ENCODE measurements around the gene VAV2. TPM values are rescaled to one million over a fixed set of nuclear protein-coding genes. Genes with fewer than 3 reads are reported as not detected.

Gene VAV2
- total and polyA plus RNA-seq, 4 donors, result 4.9 to 26.4 (median 17.0) TPM

DNA sequence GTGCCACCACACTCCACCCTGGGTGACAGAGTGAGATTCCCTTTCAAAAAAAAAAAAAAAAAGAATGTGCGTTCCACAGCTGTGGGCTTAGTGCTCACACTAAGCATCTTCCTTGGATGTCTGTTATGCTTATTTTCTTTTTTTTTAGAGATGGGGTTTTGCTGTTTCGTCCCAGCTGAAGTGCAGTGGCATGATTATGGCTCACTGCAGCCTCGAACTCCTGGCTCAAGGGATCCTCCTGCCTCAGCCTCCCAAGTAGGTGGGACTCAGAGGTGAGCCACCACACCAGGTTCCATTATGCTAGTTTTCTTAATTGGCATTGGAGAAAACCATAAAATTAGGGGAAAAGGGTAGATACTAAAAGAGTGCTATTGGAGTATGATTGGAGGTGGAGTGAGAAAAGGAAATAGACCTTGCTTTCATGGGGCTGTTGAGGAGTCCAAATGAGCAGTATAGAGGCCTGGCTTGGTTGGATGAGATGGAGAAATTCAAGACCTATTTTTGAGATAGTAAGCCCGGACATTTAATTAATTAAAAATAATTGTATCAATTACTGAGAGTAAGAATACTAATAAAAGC, 32.2 kb upstream of the VAV2 start:
- Histone ChIP-seq H3K27me3 (ENCODE audit: control insufficient read depth in 4 of 4, insufficient read depth in 4 of 4, low read length in 3 of 4) (no peaks in the 10 kb centered on the region), H3K4me3 (ENCODE audit: low read depth in 1 of 3, low read length in 3 of 3) (no peak overlapping the region), H3K36me3 (ENCODE audit: control insufficient read depth in 4 of 4, insufficient read depth in 3 of 4, low read depth in 1 of 4, low read length in 3 of 4) (no peaks in the 10 kb centered on the region), H3K27ac (ENCODE audit: low read depth in 1 of 2, low read length in 2 of 2) (peak overlapping the region in 1 of 2 donors; percentile 20), H3K4me1 (ENCODE audit: control insufficient read depth in 4 of 4, insufficient read depth in 4 of 4, low read length in 3 of 4) (peaks cover 10 to 18% (median 17%) of the 10 kb centered on the region in 4 donors), H3K9me3 (ENCODE audit: control insufficient read depth in 4 of 4, low read length in 3 of 4) (no peaks in the 10 kb centered on the region), H3K9ac (ENCODE audit: low read depth in 1 of 2, low read length in 2 of 2) (no peak overlapping the region)
- DNase-seq (ENCODE audit: low spot score), result no peak
- WGBS, result 86% methylated on average over 4 of the region's 4 CpGs
- TF ChIP-seq FOXA1 (IDR thresholded peaks at IDR 0.05) (no peak), YY1 (IDR thresholded peaks at IDR 0.05) (no peak), RXRA (IDR thresholded peaks at IDR 0.05) (no peak), JUND (IDR thresholded peaks at IDR 0.05) (no peak), GABPA (IDR thresholded peaks at IDR 0.05 in 1 of 2, conservative IDR thresholded peaks at IDR 0.05 in 1 of 2) (no peak), HNF4G (IDR thresholded peaks at IDR 0.05) (no peak)
- TF ChIP-seq, protein P1, sequence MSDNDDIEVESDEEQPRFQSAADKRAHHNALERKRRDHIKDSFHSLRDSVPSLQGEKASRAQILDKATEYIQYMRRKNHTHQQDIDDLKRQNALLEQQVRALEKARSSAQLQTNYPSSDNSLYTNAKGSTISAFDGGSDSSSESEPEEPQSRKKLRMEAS (IDR thresholded peaks at IDR 0.05), result no peak
- TF ChIP-seq, protein P2, sequence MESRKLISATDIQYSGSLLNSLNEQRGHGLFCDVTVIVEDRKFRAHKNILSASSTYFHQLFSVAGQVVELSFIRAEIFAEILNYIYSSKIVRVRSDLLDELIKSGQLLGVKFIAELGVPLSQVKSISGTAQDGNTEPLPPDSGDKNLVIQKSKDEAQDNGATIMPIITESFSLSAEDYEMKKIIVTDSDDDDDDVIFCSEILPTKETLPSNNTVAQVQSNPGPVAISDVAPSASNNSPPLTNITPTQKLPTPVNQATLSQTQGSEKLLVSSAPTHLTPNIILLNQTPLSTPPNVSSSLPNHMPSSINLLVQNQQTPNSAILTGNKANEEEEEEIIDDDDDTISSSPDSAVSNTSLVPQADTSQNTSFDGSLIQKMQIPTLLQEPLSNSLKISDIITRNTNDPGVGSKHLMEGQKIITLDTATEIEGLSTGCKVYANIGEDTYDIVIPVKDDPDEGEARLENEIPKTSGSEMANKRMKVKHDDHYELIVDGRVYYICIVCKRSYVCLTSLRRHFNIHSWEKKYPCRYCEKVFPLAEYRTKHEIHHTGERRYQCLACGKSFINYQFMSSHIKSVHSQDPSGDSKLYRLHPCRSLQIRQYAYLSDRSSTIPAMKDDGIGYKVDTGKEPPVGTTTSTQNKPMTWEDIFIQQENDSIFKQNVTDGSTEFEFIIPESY (IDR thresholded peaks at IDR 0.05), result no peak

DNA sequence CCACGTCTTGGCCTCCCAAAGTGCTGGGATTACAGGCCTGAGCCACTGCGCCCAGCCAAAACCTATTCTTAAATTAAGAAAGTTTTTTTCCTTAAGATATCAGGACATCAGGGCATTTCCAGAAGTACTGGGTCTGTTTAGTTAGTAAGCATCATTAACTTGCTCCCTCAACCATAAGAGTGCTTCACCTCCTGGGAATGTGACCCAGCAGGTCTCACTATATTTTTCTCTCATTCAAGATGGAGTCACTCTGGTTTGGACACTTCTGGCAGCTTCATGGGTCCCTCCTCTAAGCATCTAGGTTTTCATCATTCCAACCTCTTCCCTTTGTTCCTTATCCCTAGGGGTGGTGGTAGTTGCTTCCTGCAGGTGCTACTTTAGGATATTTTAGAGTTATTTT, 22.8 kb upstream of the VAV2 start:
- no peak for DNase-seq (ENCODE audit: low spot score)
- no peak overlapping the region for H3K9ac ChIP-seq (ENCODE audit: low read depth in 1 of 2, low read length in 2 of 2)
- H3K4me1 ChIP-seq (ENCODE audit: control insufficient read depth in 4 of 4, insufficient read depth in 4 of 4, low read length in 3 of 4), result peaks cover 0 to 11% (median 4%) of the 10 kb centered on the region in 4 donors
- H3K9me3 ChIP-seq (ENCODE audit: control insufficient read depth in 4 of 4, low read length in 3 of 4), result no peaks in the 10 kb centered on the region
- WGBS, result 98% methylated on average over 2 of the region's 2 CpGs
- H3K27me3 ChIP-seq (ENCODE audit: control insufficient read depth in 4 of 4, insufficient read depth in 4 of 4, low read length in 3 of 4), result no peaks in the 10 kb centered on the region
- no peak for TF ChIP-seq SP1 (IDR thresholded peaks at IDR 0.05)
- no peak for TF ChIP-seq RAD21 (IDR thresholded peaks at IDR 0.05)
- TF ChIP-seq, protein P3, sequence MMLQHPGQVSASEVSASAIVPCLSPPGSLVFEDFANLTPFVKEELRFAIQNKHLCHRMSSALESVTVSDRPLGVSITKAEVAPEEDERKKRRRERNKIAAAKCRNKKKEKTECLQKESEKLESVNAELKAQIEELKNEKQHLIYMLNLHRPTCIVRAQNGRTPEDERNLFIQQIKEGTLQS (IDR thresholded peaks at IDR 0.05), result no peak
- no peak for TF ChIP-seq NR2F2 (IDR thresholded peaks at IDR 0.05)
- no peak for TF ChIP-seq GABPA (IDR thresholded peaks at IDR 0.05 in 1 of 2, conservative IDR thresholded peaks at IDR 0.05 in 1 of 2)
- TF ChIP-seq FOXA2 (IDR thresholded peaks at IDR 0.05), result no peak
- TF ChIP-seq HNF4A (conservative IDR thresholded peaks at IDR 0.05), result no peak
- TF ChIP-seq FOXA1 (IDR thresholded peaks at IDR 0.05), result no peak
- no peak for TF ChIP-seq TAF1 (conservative IDR thresholded peaks at IDR 0.05)
- TF ChIP-seq, protein P4, sequence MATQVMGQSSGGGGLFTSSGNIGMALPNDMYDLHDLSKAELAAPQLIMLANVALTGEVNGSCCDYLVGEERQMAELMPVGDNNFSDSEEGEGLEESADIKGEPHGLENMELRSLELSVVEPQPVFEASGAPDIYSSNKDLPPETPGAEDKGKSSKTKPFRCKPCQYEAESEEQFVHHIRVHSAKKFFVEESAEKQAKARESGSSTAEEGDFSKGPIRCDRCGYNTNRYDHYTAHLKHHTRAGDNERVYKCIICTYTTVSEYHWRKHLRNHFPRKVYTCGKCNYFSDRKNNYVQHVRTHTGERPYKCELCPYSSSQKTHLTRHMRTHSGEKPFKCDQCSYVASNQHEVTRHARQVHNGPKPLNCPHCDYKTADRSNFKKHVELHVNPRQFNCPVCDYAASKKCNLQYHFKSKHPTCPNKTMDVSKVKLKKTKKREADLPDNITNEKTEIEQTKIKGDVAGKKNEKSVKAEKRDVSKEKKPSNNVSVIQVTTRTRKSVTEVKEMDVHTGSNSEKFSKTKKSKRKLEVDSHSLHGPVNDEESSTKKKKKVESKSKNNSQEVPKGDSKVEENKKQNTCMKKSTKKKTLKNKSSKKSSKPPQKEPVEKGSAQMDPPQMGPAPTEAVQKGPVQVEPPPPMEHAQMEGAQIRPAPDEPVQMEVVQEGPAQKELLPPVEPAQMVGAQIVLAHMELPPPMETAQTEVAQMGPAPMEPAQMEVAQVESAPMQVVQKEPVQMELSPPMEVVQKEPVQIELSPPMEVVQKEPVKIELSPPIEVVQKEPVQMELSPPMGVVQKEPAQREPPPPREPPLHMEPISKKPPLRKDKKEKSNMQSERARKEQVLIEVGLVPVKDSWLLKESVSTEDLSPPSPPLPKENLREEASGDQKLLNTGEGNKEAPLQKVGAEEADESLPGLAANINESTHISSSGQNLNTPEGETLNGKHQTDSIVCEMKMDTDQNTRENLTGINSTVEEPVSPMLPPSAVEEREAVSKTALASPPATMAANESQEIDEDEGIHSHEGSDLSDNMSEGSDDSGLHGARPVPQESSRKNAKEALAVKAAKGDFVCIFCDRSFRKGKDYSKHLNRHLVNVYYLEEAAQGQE (IDR thresholded peaks at IDR 0.05), result no peak
- no peak for TF ChIP-seq EGR1 (IDR thresholded peaks at IDR 0.05; ENCODE audit: low read depth in 2 of 2)
- TF ChIP-seq, protein P1 (IDR thresholded peaks at IDR 0.05), result no peak
- TF ChIP-seq, protein P5, sequence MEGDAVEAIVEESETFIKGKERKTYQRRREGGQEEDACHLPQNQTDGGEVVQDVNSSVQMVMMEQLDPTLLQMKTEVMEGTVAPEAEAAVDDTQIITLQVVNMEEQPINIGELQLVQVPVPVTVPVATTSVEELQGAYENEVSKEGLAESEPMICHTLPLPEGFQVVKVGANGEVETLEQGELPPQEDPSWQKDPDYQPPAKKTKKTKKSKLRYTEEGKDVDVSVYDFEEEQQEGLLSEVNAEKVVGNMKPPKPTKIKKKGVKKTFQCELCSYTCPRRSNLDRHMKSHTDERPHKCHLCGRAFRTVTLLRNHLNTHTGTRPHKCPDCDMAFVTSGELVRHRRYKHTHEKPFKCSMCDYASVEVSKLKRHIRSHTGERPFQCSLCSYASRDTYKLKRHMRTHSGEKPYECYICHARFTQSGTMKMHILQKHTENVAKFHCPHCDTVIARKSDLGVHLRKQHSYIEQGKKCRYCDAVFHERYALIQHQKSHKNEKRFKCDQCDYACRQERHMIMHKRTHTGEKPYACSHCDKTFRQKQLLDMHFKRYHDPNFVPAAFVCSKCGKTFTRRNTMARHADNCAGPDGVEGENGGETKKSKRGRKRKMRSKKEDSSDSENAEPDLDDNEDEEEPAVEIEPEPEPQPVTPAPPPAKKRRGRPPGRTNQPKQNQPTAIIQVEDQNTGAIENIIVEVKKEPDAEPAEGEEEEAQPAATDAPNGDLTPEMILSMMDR (IDR thresholded peaks at IDR 0.05; ENCODE audit: low read depth, low read length, missing input control), result no peak
- TF ChIP-seq YY1 (IDR thresholded peaks at IDR 0.05), result no peak
- TF ChIP-seq, protein P2 (IDR thresholded peaks at IDR 0.05), result no peak
- TF ChIP-seq JUND (IDR thresholded peaks at IDR 0.05), result no peak
- no peak for TF ChIP-seq RXRA (IDR thresholded peaks at IDR 0.05)
- no peak for TF ChIP-seq HNF4G (IDR thresholded peaks at IDR 0.05)
- H3K4me3 ChIP-seq (ENCODE audit: low read depth in 1 of 3, low read length in 3 of 3), result no peak overlapping the region
- H3K36me3 ChIP-seq (ENCODE audit: control insufficient read depth in 4 of 4, insufficient read depth in 3 of 4, low read depth in 1 of 4, low read length in 3 of 4), result no peaks in the 10 kb centered on the region
- no peak overlapping the region for H3K27ac ChIP-seq (ENCODE audit: low read depth in 1 of 2, low read length in 2 of 2)
